HL-60 (cell line): ENCODE results near the gene SIGLEC6.
A peak's percentile ranks its signal among the peaks of the same experiment; 100 is the strongest.

Experiments used
- DNase-seq, 2 experiments: peaks; one replicate each; pipeline ENCODE4 v3.0.0-alpha.2; 2010 to 2020; ENCODE audit warnings: low read depth in 1 of 2, low spot score in 1 of 2
- H3K27ac ChIP-seq: fragments of 250-450 bp; sonication (Bioruptor Pico); replicated peaks from 2 replicates; pipeline ENCODE4 v1.5.1; 2020; ENCODE audit warnings: mild to moderate bottlenecking, moderate library complexity
- H3K27me3 ChIP-seq: fragments of 250-450 bp; sonication (Bioruptor Pico); 2 replicates; pipeline ENCODE4 v1.5.1; 2021; ENCODE audit warnings: mild to moderate bottlenecking, moderate library complexity; ENCODE audit not compliant: insufficient read depth, poor library complexity, severe bottlenecking
- H3K4me3 ChIP-seq: replicated peaks from 2 replicates; pipeline ENCODE4 v1.5.1; 2011; ENCODE audit warnings: mild to moderate bottlenecking, control low read depth, low read length; ENCODE audit not compliant: insufficient read depth
- GABPA ChIP-seq: IDR thresholded peaks from 2 replicates; pipeline ENCODE4 v1.6.1; 2012; ENCODE audit warnings: low read depth
- POLR2AphosphoS5 ChIP-seq: IDR thresholded peaks from 2 replicates; pipeline ENCODE4 v1.6.1; 2012; ENCODE audit warnings: low read depth
- SPI1 ChIP-seq: IDR thresholded peaks from 2 replicates; pipeline ENCODE4 v1.6.1; 2012; ENCODE audit warnings: low read depth, mild to moderate bottlenecking, borderline replicate concordance
- TF ChIP-seq, protein P1 (sequence below): IDR thresholded peaks from 2 replicates; pipeline ENCODE4 v1.6.1; 2012; ENCODE audit warnings: low read depth; ENCODE audit not compliant: insufficient replicate concordance
- TF ChIP-seq, protein P2 (sequence below): IDR thresholded peaks from one replicate; pipeline ENCODE4 v1.5.1; 2011; ENCODE audit warnings: low read length, control low read depth, inconsistent platforms; ENCODE audit not compliant: insufficient read depth

SIGLEC6 gene

DNA sequence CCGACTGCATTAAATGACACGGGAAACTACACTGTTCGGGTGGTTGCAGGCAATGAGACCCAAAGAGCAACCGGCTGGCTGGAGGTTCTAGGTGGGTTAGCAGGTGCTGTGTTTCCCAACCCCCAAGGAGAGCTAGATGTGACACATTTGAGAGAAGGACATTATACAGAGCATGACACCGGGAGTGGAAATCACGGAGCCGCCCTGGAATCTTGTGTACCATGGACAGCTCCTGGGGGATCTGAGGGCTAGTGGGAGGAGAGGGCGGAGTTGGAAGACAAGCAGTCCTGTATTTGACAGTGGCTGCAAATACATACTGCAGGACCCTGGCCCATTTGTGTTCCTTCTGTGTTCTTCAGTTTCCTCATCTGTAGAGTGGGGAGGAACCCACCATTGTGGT is 50.9 kb downstream of the SIGLEC6 start:
- Histone ChIP-seq H3K4me3 (no peak overlapping the region), H3K27ac (no peak overlapping the region), H3K27me3 (no peaks in the 10 kb centered on the region)
- no peak for DNase-seq
- TF ChIP-seq, protein P1, sequence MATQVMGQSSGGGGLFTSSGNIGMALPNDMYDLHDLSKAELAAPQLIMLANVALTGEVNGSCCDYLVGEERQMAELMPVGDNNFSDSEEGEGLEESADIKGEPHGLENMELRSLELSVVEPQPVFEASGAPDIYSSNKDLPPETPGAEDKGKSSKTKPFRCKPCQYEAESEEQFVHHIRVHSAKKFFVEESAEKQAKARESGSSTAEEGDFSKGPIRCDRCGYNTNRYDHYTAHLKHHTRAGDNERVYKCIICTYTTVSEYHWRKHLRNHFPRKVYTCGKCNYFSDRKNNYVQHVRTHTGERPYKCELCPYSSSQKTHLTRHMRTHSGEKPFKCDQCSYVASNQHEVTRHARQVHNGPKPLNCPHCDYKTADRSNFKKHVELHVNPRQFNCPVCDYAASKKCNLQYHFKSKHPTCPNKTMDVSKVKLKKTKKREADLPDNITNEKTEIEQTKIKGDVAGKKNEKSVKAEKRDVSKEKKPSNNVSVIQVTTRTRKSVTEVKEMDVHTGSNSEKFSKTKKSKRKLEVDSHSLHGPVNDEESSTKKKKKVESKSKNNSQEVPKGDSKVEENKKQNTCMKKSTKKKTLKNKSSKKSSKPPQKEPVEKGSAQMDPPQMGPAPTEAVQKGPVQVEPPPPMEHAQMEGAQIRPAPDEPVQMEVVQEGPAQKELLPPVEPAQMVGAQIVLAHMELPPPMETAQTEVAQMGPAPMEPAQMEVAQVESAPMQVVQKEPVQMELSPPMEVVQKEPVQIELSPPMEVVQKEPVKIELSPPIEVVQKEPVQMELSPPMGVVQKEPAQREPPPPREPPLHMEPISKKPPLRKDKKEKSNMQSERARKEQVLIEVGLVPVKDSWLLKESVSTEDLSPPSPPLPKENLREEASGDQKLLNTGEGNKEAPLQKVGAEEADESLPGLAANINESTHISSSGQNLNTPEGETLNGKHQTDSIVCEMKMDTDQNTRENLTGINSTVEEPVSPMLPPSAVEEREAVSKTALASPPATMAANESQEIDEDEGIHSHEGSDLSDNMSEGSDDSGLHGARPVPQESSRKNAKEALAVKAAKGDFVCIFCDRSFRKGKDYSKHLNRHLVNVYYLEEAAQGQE, result peak; percentile 99
- TF ChIP-seq SPI1, result no peak

DNA sequence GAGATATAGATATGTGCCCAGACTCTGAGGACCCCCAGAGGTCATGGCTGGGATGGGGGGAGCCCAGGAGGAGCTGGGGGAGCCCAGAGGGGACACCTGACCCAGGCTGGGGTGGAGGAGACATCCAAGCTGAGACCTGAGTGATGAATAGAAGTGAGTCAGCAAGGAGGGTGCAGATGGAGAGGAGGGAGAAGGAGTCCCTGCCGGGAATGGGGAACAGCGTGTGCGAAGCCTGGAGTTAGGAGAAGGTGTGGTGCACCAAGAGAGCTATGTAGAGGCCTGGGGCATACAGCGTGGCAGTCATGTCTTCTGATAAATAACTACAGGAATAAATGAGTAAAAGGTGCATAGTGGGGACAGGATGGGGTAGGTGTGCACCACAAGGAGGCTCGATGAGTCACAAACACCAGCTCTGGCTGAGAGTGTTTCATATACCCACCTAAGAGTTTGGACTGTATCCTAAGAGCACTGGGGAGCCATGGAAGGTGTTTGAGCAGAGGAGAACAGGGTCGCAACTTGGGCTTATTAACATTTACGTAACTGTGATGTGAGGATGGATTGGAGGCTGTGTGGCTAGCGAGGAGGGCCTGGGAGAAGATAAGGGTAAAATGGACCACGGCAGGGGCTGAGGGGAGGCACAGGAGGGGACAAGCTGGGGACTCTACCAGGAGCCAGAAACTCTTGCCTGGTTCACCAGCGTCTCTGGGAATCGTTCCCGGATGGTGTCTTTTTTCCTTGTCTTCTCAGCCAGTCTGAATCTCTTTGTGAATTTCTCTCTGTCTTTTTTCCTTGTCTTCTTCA is 51.7 kb downstream of the SIGLEC6 start:
- no peaks in the 10 kb centered on the region for H3K27me3 ChIP-seq
- no peak overlapping the region for H3K27ac ChIP-seq
- no peak for TF ChIP-seq SPI1
- TF ChIP-seq, protein P1, result no peak
- TF ChIP-seq, protein P2, sequence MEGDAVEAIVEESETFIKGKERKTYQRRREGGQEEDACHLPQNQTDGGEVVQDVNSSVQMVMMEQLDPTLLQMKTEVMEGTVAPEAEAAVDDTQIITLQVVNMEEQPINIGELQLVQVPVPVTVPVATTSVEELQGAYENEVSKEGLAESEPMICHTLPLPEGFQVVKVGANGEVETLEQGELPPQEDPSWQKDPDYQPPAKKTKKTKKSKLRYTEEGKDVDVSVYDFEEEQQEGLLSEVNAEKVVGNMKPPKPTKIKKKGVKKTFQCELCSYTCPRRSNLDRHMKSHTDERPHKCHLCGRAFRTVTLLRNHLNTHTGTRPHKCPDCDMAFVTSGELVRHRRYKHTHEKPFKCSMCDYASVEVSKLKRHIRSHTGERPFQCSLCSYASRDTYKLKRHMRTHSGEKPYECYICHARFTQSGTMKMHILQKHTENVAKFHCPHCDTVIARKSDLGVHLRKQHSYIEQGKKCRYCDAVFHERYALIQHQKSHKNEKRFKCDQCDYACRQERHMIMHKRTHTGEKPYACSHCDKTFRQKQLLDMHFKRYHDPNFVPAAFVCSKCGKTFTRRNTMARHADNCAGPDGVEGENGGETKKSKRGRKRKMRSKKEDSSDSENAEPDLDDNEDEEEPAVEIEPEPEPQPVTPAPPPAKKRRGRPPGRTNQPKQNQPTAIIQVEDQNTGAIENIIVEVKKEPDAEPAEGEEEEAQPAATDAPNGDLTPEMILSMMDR, result no peak
- DNase-seq, result no peak
- H3K4me3 ChIP-seq, result no peak overlapping the region

DNA sequence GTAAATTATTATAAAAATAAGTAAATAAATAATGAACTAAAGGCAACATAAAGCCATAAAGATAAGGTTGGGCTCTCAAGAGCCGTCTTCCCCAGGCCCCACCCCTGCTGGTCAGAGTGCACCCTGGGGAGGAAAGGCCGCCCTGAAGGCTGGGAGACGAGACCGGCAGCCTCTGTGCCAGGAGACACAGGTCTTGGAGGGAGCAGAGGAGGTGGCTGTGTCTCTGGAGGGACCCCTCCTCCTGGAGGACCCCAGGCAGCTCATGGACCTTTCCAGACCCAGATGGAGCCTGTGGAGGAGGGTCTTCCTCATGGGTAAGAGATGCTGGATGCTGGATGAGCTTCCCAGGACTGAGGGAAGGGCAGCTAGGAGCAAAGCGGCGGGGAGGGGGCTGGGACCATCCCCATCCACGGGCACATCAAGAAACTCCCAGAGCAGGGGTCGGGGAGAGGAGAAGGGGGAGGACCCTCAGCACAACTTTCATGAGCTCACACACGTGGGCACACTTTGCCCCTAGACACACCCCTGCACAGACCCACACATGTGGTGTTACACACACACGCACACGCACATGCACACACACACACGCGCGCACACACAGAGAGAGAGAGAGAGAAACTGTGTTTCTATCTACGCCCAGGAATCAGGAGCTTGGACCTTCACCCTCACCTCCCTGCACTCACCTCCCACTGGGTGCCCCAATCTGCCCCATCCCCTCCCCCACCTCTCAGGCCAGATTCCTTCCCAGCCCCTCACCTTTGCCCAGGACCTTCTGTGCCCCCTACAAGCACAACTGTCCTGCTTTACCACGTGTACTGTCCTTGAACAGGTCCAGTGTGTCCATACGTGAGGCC is 52.9 kb downstream of the SIGLEC6 start, which contains the start of gene CEACAM18:
Gene CEACAM18, plus strand, starts transcription at position 159 of the 854 bp plus-strand sequence.
- Histone ChIP-seq H3K27me3 (no peaks in the 10 kb centered on the region), H3K27ac (no peak within 1 kb of the TSS), H3K4me3 (no peak within 1 kb of the TSS)
- TF ChIP-seq SPI1, result no peak
- no peak for TF ChIP-seq GABPA
- no peak for TF ChIP-seq POLR2AphosphoS5
- TF ChIP-seq, protein P1, result no peak
- TF ChIP-seq, protein P2, result no peak
- no peak for DNase-seq
